OCI-M2 (cell line): ENCODE measurements around the gene TEX36.
"Not testable (repeated sequence)": the region's sequence is repeated elsewhere in the genome, so short reads cannot be mapped to it uniquely, and the experiment has no call there.

Experiments used
- DNase-seq: peaks from one replicate; lab custom pipeline; 2025; ENCODE audit not compliant: unreplicated experiment; lab: John Stamatoyannopoulos, UW

The TEX36 gene

GRCh38 chr10:125634606-125635005 lies 48.4 kb downstream of the TEX36 start:
- DNase-seq = no peak

GRCh38 chr10:125633517-125633999 lies 49.4 kb downstream of the TEX36 start:
- DNase-seq = no peak

- no peak for DNase-seq
Measured at GRCh38 chr10:125631806-125632205, 51.2 kb downstream of the TEX36 start.

- DNase-seq = no peak
Measured at GRCh38 chr10:125629758-125630376, 53.1 kb downstream of the TEX36 start.

- no peak for DNase-seq
Measured at GRCh38 chr10:125628104-125629049, 54.6 kb downstream of the TEX36 start.

- no peak for DNase-seq
Measured at GRCh38 chr10:125627646-125628045, 55.3 kb downstream of the TEX36 start.

GRCh38 chr10:125626671-125627070 lies 56.3 kb downstream of the TEX36 start:
- no peak for DNase-seq

- no peak for DNase-seq
Measured at GRCh38 chr10:125625586-125625985, 57.4 kb downstream of the TEX36 start.

GRCh38 chr10:125624800-125625199 lies 58.2 kb downstream of the TEX36 start:
- DNase-seq = no peak

- DNase-seq = no peak
Measured at GRCh38 chr10:125621052-125621451, 61.9 kb downstream of the TEX36 start.

- DNase-seq = no peak
Measured at GRCh38 chr10:125620401-125620800, 62.6 kb downstream of the TEX36 start.

GRCh38 chr10:125613062-125613461 lies 69.9 kb downstream of the TEX36 start:
- not testable (repeated sequence) for DNase-seq

GRCh38 chr10:125611756-125612155 lies 71.2 kb downstream of the TEX36 start:
- DNase-seq = no peak

GRCh38 chr10:125611216-125611615 lies 71.7 kb downstream of the TEX36 start:
- DNase-seq = no peak

- DNase-seq = no peak
Measured at GRCh38 chr10:125609859-125610258, 73.1 kb downstream of the TEX36 start.

- no peak for DNase-seq
Measured at GRCh38 chr10:125608474-125608873, 74.5 kb downstream of the TEX36 start.

- no peak for DNase-seq
Measured at GRCh38 chr10:125607689-125608290, 75.2 kb downstream of the TEX36 start.

- no peak for DNase-seq
Measured at GRCh38 chr10:125606414-125607010, 76.5 kb downstream of the TEX36 start.
